Esophagus muscularis mucosa (tissue), 4 donors: Measurements from ENCODE around the gene APOM.

Source experiments
- CTCF ChIP-seq, 3 experiments: fragments of 200-600 bp in 2 of 3; fragments of 450-650 bp in 1 of 3; sonication (generic) in 2 of 3; IDR thresholded peaks; one replicate each; pipeline ENCODE4 v1.5.1; 2017 to 2019; ENCODE audit warnings: antibody characterized with exemption in 3 of 3, mild to moderate bottlenecking in 2 of 3, moderate library complexity in 1 of 3
- EP300 ChIP-seq: sonication (generic); formaldehyde crosslinking; IDR thresholded peaks from one replicate; pipeline ENCODE4 v1.6.1; 2017; ENCODE audit warnings: antibody characterized with exemption
- POLR2A ChIP-seq: fragments of 450-650 bp; IDR thresholded peaks from one replicate; pipeline ENCODE4 v1.6.1; 2017; ENCODE audit warnings: antibody characterized with exemption, moderate library complexity, mild to moderate bottlenecking, low read depth

- no peak for TF ChIP-seq POLR2A
- no peak for TF ChIP-seq CTCF (IDR thresholded peaks at IDR 0.05)
- no peak for TF ChIP-seq EP300
Measured at GRCh38 chr6:31610968-31611367, 44.7 kb upstream of the APOM start.
